ENCODE results near the gene PRKN.

PRKN gene

GRCh38 chr6:162343198-162343935 lies 384.2 kb downstream of the PRKN start:
- no peak overlapping the region for H3K4me3 ChIP-seq (ENCODE audit: low read length)
- DNase-seq (ENCODE audit: low read depth): no peak
- TF ChIP-seq CTCF (IDR thresholded peaks at IDR 0.05; ENCODE audit: insufficient read depth, low read depth, low read length, missing control alignments): no peak

- no peak for TF ChIP-seq CTCF (IDR thresholded peaks at IDR 0.05; ENCODE audit: insufficient read depth, low read depth, low read length, missing control alignments)
- H3K4me3 ChIP-seq (ENCODE audit: low read length): no peak overlapping the region
- DNase-seq (ENCODE audit: low read depth): no peak
Measured at GRCh38 chr6:162337412-162337811, 390.2 kb downstream of the PRKN start.

GRCh38 chr6:162336359-162336758 lies 391.2 kb downstream of the PRKN start:
- DNase-seq (ENCODE audit: low read depth): no peak
- no peak overlapping the region for H3K4me3 ChIP-seq (ENCODE audit: low read length)
- no peak for TF ChIP-seq CTCF (IDR thresholded peaks at IDR 0.05; ENCODE audit: insufficient read depth, low read depth, low read length, missing control alignments)

- DNase-seq (ENCODE audit: low read depth): no peak
- no peak for TF ChIP-seq CTCF (IDR thresholded peaks at IDR 0.05; ENCODE audit: insufficient read depth, low read depth, low read length, missing control alignments)
- H3K4me3 ChIP-seq (ENCODE audit: low read length): no peak overlapping the region
Measured at GRCh38 chr6:162332365-162332764, 395.2 kb downstream of the PRKN start.

- no peak for TF ChIP-seq CTCF (IDR thresholded peaks at IDR 0.05; ENCODE audit: insufficient read depth, low read depth, low read length, missing control alignments)
- H3K4me3 ChIP-seq (ENCODE audit: low read length): no peak overlapping the region
- no peak for DNase-seq (ENCODE audit: low read depth)
Measured at GRCh38 chr6:162331911-162332310, 395.7 kb downstream of the PRKN start.

GRCh38 chr6:162325826-162326225 lies 401.7 kb downstream of the PRKN start:
- H3K4me3 ChIP-seq (ENCODE audit: low read length): no peak overlapping the region
- no peak for DNase-seq (ENCODE audit: low read depth)
- TF ChIP-seq CTCF (IDR thresholded peaks at IDR 0.05; ENCODE audit: insufficient read depth, low read depth, low read length, missing control alignments): no peak

- no peak for DNase-seq (ENCODE audit: low read depth)
- TF ChIP-seq CTCF (IDR thresholded peaks at IDR 0.05; ENCODE audit: insufficient read depth, low read depth, low read length, missing control alignments): no peak
- H3K4me3 ChIP-seq (ENCODE audit: low read length): no peak overlapping the region
Measured at GRCh38 chr6:162325051-162325450, 402.5 kb downstream of the PRKN start.

Measured in epithelial cell of esophagus (primary cell).